C1 segment of cervical spinal cord (tissue), 14 donors: ENCODE measurements around the gene NDNF.

Source experiments
- DNase-seq, 14 donors: peaks; one replicate each; lab custom pipeline; 2025; lab: John Stamatoyannopoulos, UW

The NDNF gene

DNA sequence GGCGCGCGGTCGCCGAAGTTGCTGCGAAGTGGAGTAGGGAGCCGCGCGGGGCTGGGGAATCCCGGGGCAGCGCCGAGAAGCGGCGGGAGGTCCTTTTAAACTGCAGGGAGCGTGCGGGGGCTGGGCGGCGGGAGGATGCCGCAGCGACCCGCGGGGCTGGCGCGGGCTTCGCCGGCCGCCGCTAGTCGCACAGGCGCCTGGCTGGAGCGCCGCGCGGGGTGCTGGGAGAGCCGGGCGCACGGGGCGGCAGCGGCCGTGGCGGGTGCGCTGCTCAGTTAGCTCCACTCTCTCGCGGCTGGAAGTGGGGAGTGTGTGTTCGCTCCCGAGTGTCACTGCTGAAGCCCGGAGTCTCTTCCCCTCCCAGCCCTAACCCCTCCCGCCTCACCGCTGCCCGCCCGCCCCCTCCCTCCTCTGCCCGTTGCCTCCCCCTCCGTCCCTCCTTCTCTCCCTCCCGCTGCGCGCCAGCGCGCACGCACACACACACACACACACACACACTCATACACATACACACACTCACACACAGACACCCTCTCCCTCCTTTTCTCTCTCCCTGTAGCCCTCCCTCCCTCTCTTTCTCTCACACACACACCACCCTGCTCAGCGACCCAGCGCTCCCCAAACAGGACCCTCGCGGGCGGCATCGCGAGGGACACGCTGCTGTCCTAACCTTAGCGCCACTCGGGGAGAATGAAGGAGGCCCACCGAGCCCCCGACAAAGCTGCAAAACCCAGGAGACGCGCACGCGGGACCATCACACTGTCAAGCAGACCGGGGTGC lies at the start of gene NDNF:
Gene NDNF, minus strand, starts transcription at position 312 of the 780 bp plus-strand sequence. CDS start 26,698 bp downstream, outside the sequence.
- DNase-seq = peak in 8 of 14 donors; percentile 10 to 79 (median 22)

- DNase-seq = no peak
Measured at GRCh38 chr4:121119715-121120114, 47.4 kb upstream of the NDNF start.

GRCh38 chr4:121118344-121118743 lies 46.0 kb upstream of the NDNF start:
- no peak for DNase-seq

GRCh38 chr4:121114756-121115155 lies 42.4 kb upstream of the NDNF start:
- no peak for DNase-seq

DNA sequence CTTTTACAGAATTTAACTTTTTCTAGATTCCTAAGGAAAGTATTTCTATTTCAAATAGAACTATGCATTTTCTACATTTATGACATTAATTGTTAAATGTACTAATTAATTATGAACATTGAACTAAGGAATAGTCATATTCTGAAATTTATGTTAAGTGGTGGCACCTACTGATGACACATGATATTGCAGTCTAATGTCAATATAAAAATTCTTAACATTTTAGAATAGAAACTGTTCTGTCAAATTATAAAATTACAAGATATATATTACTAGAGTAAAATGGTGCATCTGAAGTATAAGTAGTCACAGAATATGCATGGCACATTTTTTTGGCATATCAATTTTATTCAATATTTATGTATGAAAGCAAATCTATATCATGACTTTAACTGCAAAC lies 40.2 kb upstream of the NDNF start:
- no peak for DNase-seq

GRCh38 chr4:121108557-121108956 lies 36.2 kb upstream of the NDNF start:
- no peak for DNase-seq

DNA sequence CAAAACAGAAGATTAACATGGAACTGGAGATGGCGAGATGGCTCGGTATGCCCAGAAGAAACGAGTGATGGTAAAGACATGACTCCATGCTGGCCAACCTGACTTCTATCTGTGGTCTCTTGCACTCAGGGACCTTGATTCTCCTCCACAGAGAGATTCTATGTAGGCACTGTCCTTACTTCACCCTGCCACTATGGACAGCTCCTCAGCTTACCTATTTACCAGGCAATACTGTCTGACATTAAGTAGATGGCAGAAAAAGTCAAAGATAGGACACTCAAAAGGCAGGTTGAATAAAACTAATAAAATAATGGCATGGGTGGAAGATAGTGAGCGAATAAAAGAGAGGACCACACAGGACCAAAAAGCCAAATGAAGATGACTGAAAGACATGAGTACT lies 35.2 kb upstream of the NDNF start:
- no peak for DNase-seq

DNA sequence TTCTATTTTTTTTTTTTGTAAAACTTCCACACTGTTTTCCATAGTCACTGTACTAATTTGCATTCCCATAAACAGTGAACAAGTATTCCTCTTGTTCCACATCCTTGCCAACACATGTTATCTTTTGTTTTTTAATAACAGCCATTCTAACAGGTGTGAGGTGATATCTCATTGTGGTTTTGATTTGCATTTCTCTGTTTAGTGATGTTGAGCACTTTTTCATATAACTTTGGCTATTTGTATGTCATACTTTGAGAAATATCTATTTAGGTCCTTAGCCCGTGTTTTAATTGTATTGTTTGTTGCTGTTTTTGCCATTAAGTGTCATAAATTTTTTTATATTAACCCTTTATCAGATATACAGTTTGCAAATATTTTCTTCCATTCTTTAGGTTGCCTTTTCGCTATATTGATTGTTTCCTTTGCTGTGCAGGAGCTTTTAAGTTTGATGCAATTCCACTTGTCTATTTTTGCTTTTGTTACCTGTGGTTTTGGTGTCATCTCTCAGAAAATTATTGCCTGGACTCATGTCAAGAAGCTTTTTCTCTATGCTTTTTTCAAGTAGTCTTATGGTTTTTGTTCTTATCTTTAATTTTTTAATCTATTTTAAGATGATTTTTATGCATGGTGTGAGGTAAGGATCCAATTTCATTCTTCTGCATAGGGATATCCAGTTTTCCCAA lies 27.9 kb upstream of the NDNF start:
- DNase-seq = no peak

- DNase-seq = no peak
Measured at GRCh38 chr4:121098266-121098665, 25.9 kb upstream of the NDNF start.

- no peak for DNase-seq
Measured at GRCh38 chr4:121096629-121097028, 24.3 kb upstream of the NDNF start.

DNA sequence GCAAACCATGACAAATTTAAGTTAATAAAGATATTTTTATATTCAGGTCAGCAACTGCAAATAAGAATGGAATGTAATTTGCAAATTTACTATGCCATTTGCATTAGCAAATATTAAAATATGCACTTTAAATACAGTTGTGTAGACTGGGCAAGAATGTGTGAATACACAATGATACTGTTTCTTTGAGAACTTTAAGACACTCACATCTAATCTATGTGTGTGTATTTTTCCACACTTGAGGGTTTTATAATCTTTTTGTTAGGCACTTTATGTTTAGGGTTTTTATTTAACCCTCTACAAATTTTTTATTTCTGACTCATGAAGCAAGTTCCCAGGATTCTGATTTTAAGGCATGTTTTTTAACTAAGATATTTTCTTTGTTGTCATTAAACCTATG lies 23.9 kb upstream of the NDNF start:
- DNase-seq = no peak

GRCh38 chr4:121094297-121094966 lies 22.1 kb upstream of the NDNF start:
- DNase-seq = no peak

DNA sequence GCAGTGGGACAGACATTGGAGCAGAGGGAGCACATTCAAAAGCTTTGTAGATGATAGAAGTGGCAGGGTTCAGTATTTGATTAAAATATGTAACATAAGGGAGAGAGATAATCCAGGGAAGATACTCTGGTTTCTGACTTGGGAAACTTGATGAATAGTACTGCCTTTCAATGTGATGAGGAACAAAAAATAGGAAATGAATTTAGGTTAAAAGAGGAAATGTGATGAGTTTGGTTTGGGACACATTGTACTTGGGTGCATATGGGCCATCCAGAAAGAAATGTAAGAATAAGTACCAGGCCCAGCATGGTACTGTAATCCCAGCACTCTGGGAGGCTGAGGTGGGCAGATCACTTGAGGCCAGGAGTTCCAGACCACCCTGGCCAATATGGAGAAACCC lies 20.9 kb upstream of the NDNF start:
- DNase-seq = no peak

GRCh38 chr4:121091941-121092340 lies 19.6 kb upstream of the NDNF start:
- DNase-seq = no peak

GRCh38 chr4:121088867-121089266 lies 16.5 kb upstream of the NDNF start:
- no peak for DNase-seq

GRCh38 chr4:121079376-121079775 lies 7.0 kb upstream of the NDNF start:
- DNase-seq = no peak

DNA sequence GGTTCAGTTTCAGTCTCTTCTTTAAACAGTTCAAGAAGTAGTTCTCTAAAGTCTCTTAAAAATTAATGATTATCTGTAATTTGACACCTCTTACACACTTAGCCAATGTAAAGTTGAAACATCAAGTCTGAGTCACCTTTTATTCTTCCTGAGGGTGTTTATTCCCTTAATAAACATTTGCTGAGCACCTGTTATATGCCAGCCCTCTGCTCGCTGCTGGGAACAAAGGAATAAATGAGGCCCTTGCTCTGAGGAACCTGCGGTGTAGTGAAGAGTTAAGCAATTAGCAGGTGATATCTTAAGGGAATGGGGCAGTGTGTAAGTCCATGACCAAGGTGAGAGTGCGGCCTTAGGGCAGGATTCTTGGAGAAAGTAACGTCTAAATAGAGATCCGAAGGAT lies 5.2 kb upstream of the NDNF start:
- no peak for DNase-seq

- no peak for DNase-seq
Measured at GRCh38 chr4:121076416-121076815, 4.1 kb upstream of the NDNF start.

DNA sequence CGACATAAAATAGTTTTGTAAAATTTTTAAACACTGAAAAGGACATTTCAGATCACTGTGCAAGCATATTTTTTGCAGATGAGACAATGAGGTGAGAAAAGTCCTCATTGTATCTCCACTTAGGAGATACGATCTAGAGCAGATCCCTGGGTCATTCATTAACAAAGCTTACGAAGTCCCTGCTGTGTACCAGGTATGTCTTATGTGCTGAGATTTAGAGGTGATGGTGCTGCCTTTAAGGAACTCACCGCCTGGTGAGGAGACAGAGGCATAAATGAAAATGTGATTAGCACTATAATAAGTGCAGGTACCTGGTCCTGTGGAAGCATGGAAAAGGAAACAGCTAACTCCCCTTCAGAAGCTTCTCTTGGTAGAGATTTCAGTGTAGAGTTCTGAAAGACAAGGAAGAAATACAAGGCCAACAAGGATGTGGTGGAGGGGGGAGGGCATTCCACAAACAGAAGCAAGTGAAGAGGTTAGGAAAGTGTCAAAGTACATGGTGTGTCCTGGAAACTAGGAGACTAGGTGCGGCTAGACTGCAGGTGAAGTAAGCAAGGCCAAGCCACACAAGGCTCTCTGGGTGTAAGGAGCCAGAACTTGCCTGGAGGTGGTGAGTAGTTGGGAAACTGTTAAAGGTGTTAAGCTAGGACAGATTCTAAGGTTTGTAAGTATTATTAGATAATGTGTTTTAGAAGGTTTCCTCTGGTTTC lies 1.5 kb upstream of the NDNF start:
- DNase-seq = no peak

GRCh38 chr4:121073004-121073435 lies 685 bp upstream of the NDNF start:
- peak in 2 of 14 donors; percentile 10 to 12 for DNase-seq

GRCh38 chr4:121071640-121072223 lies 603 bp downstream of the NDNF start:
- DNase-seq = no peak
